GM12891 (cell line): ENCODE results near the gene MRAP.

Source experiments
- DNase-seq: peaks from one replicate; pipeline ENCODE4 v3.0.0; 2011; ENCODE audit warnings: low spot score; ENCODE audit not compliant: insufficient read length
- FAIRE-seq: peaks from 2 replicates; lab custom pipeline; 2011; peaks lifted over from hg19 to GRCh38; lab: Jason Lieb, UNC
- PAX5 ChIP-seq: IDR thresholded peaks from 2 replicates; pipeline ENCODE4 v1.6.1; 2011; ENCODE audit warnings: low read length, moderate library complexity, mild to moderate bottlenecking; ENCODE audit not compliant: insufficient read depth, severe bottlenecking
- POLR2A ChIP-seq: IDR thresholded peaks from 2 replicates; pipeline ENCODE4 v1.6.1; 2011; ENCODE audit warnings: low read depth, low read length, control low read depth
- POLR2AphosphoS5 ChIP-seq: IDR thresholded peaks from 2 replicates; pipeline ENCODE4 v1.6.1; 2011; ENCODE audit warnings: low read depth, low read length, control low read depth
- POU2F2 ChIP-seq: IDR thresholded peaks from 2 replicates; pipeline ENCODE4 v1.6.1; 2011; ENCODE audit warnings: low read depth, mild to moderate bottlenecking, control low read depth, low read length, moderate library complexity
- SPI1 ChIP-seq: IDR thresholded peaks from 2 replicates; pipeline ENCODE4 v1.6.1; 2011; ENCODE audit warnings: low read depth, low read length, control low read depth
- TAF1 ChIP-seq: IDR thresholded peaks from 2 replicates; pipeline ENCODE4 v1.6.1; 2011; ENCODE audit warnings: low read depth, low read length, control low read depth

Gene MRAP

DNA sequence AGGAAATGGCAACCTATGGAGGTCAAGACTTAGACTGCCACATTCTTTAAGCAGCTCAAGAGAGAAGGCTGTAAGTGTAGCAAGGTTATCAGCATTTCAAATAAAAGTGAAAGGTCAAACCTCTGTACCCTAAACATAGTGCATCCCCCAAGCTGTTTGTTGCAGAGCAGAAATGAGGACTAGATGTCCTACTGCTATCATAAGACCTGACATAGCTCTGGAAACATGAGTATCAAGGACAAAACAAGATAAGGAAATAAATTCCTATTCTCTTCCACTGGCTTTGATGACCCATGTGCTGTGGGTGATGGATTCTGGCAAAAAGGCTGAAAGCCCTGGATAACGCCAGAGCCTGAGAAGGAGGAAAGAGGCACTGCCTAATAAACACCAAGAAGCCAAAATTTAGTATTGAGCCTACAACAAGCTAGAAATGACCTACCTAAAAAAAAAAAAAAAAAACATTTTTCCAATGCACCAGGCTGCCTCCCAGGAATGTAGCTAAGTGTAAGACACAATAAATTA lies 58.3 kb downstream of the MRAP start:
- TF ChIP-seq TAF1: no peak
- TF ChIP-seq POLR2A: no peak
- TF ChIP-seq PAX5: no peak
- no peak for TF ChIP-seq POU2F2
- TF ChIP-seq SPI1: no peak
- TF ChIP-seq POLR2AphosphoS5: no peak
- no peak for FAIRE-seq
- DNase-seq: no peak

DNA sequence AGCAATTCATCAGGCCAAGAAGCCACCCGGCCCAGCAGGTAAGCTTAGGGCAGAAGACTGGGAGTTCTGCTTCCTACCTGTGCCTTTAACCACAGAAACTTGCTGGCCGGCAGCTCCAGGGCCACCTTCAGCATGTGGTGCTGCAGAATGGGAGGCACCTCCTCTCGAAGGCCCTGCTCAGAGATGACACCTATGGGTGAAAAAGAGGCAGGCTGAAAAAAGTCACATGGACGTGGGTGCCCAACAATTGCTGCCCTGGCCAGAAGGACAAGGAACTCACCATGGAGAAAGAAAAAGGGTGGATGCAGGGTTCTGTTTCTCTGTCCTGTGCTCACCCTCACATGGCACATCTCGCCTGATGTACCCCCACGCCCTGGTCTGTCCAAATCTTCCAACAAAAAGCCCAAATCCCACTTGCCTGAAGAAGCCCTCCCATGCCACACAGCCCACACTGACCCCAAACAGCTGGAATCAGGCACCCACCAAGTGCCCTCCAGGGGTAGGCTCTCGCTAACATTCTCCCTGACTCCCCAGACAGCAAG lies 61.1 kb downstream of the MRAP start:
- DNase-seq (no peak), FAIRE-seq (no peak)
- TF ChIP-seq POLR2A (no peak), POLR2AphosphoS5 (no peak), POU2F2 (no peak), PAX5 (no peak), TAF1 (no peak), SPI1 (no peak)

DNA sequence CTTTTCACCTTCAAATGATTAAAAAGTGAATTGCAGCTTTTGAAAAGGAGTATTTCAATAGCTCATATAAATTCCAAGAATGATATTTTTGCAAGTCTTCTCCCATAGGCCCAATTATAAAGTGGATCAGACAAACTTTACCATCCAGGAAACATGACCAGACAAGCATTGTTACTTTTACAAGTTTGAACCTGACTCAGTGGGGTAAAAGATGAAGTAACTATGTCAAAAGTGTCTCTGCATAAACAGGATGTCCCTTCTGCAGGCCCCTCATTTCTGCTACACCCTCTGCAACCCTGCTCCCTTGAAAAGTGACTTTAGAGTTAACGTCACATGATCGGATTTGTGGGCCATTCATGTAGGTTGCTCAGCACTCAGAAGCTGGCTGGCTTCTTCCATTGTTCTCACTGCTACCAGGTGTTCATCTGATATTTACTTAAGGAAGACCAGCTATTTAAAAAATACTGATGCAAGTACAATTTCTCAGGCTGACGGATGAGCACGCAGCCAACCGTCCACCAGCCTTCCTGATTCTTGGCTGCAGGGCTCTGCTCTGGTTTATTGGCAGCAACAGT lies 61.8 kb downstream of the MRAP start:
- DNase-seq (no peak), FAIRE-seq (no peak)
- no peak for TF ChIP-seq POLR2A
- TF ChIP-seq SPI1: no peak
- no peak for TF ChIP-seq PAX5
- no peak for TF ChIP-seq POLR2AphosphoS5
- TF ChIP-seq POU2F2: no peak
- TF ChIP-seq TAF1: no peak
